Neural cell (in vitro differentiated cells): Measurements from ENCODE around the gene EIF4A3. TPM values are rescaled to one million over a fixed set of nuclear protein-coding genes. Genes with fewer than 3 reads are reported as not detected.

Experiments
- H2AFZ ChIP-seq: fragments of 200-600, 300-800 bp; sonication (generic), shearing (Covaris generic); 2 replicates; pipeline ENCODE4 v1.6.0; 2014; ENCODE audit warnings: low read depth, mild to moderate bottlenecking, antibody characterized with exemption, low read length, moderate library complexity
- H3F3A ChIP-seq: fragments of 200-600 bp; shearing (Covaris generic); 2 replicates; pipeline ENCODE4 v1.6.1; 2016; ENCODE audit warnings: mild to moderate bottlenecking, moderate library complexity, mixed read lengths, antibody characterized with exemption, low read length; ENCODE audit not compliant: insufficient read depth, poor library complexity, severe bottlenecking
- H3K27ac ChIP-seq: fragments of 200-600, 300-800 bp; sonication (generic), shearing (Covaris generic); 2 replicates; pipeline ENCODE4 v1.5.1; 2014; ENCODE audit warnings: mild to moderate bottlenecking, low read length, moderate library complexity
- H3K27me3 ChIP-seq: fragments of 300-800, 200-600 bp; sonication (generic), shearing (Covaris generic); 2 replicates; pipeline ENCODE4 v1.6.0; 2014; ENCODE audit warnings: mild to moderate bottlenecking, low read depth, low read length, moderate library complexity; ENCODE audit not compliant: insufficient read depth
- H3K36me3 ChIP-seq: fragments of 300-800, 200-600 bp; sonication (generic), shearing (Covaris generic); 2 replicates; pipeline ENCODE4 v1.5.1; 2014; ENCODE audit warnings: mild to moderate bottlenecking, antibody characterized with exemption, low read length, moderate library complexity; ENCODE audit not compliant: insufficient read depth
- H3K4me2 ChIP-seq: fragments of 300-800, 200-600 bp; sonication (generic), shearing (Covaris generic); 2 replicates; pipeline ENCODE4 v1.6.0; 2014; ENCODE audit warnings: mild to moderate bottlenecking, low read length
- H3K4me3 ChIP-seq: fragments of 300-800, 200-600 bp; sonication (generic), shearing (Covaris generic); 2 replicates; pipeline ENCODE4 v1.5.1; 2014; ENCODE audit warnings: mild to moderate bottlenecking, low read length, moderate library complexity
- H3K79me2 ChIP-seq: fragments of 200-600 bp; shearing (Covaris generic); replicated peaks from 2 replicates; pipeline ENCODE4 v1.6.0; 2014; ENCODE audit warnings: mild to moderate bottlenecking, low read length, moderate library complexity; ENCODE audit not compliant: insufficient read depth
- H3K9ac ChIP-seq: fragments of 300-800, 200-600 bp; sonication (generic), shearing (Covaris generic); 2 replicates; pipeline ENCODE4 v1.6.1; 2016; ENCODE audit warnings: mild to moderate bottlenecking, low read length, mixed read lengths
- H3K9me2 ChIP-seq: fragments of 200-600 bp; shearing (Covaris generic); 2 replicates; pipeline ENCODE4 v1.6.1; 2016; ENCODE audit warnings: mild to moderate bottlenecking, low read length, mixed read lengths; ENCODE audit not compliant: insufficient read depth
- H3K9me3 ChIP-seq: fragments of 200-600, 300-800 bp; sonication (generic), shearing (Covaris generic); 2 replicates; pipeline ENCODE4 v1.6.1; 2016; ENCODE audit warnings: mild to moderate bottlenecking, mixed run types, low read length, moderate library complexity, mixed read lengths
- H4K20me1 ChIP-seq: fragments of 200-600 bp; shearing (Covaris generic); 2 replicates; pipeline ENCODE4 v1.6.1; 2016; ENCODE audit warnings: mild to moderate bottlenecking, mixed run types; ENCODE audit not compliant: insufficient read depth
- CTCF ChIP-seq: fragments of 450-650 bp; IDR thresholded peaks from 2 replicates; pipeline ENCODE4 v1.5.1; 2014; ENCODE audit warnings: antibody characterized with exemption, mild to moderate bottlenecking, moderate library complexity; ENCODE audit not compliant: poor library complexity, severe bottlenecking
- EP300 ChIP-seq: fragments of 450-650 bp; conservative IDR thresholded peaks from 2 replicates; pipeline ENCODE4 v1.6.1; 2014; ENCODE audit warnings: antibody characterized with exemption, mild to moderate bottlenecking, moderate library complexity; ENCODE audit not compliant: poor library complexity, severe bottlenecking
- EZH2 ChIP-seq: fragments of 200-600, 300-800 bp; shearing (Covaris generic), sonication (generic); IDR thresholded peaks from 2 replicates; pipeline ENCODE4 v1.6.1; 2014; ENCODE audit warnings: antibody characterized with exemption, low read length, borderline replicate concordance, mild to moderate bottlenecking; ENCODE audit not compliant: insufficient read depth, poor library complexity, severe bottlenecking
- MXI1 ChIP-seq: fragments of 450-650 bp; conservative IDR thresholded peaks from 2 replicates; pipeline ENCODE4 v1.6.1; 2014; ENCODE audit warnings: antibody characterized with exemption, mild to moderate bottlenecking; ENCODE audit not compliant: poor library complexity, severe bottlenecking
- POLR2AphosphoS5 ChIP-seq: IDR thresholded peaks from 2 replicates; pipeline ENCODE4 v1.6.1; 2012
- RAD21 ChIP-seq: fragments of 450-650 bp; conservative IDR thresholded peaks from 2 replicates; pipeline ENCODE4 v1.6.1; 2014; ENCODE audit warnings: antibody characterized with exemption, mild to moderate bottlenecking, moderate library complexity
- REST ChIP-seq: IDR thresholded peaks from 2 replicates; pipeline ENCODE4 v1.6.1; 2012; ENCODE audit warnings: borderline replicate concordance
- SMC3 ChIP-seq: fragments of 450-650 bp; conservative IDR thresholded peaks from 2 replicates; pipeline ENCODE4 v1.6.1; 2014; ENCODE audit warnings: antibody characterized with exemption, mild to moderate bottlenecking, moderate library complexity; ENCODE audit not compliant: poor library complexity
- TAF1 ChIP-seq: IDR thresholded peaks from 2 replicates; pipeline ENCODE4 v1.6.1; 2012; ENCODE audit warnings: low read depth
- polyA plus RNA-seq: library from polyadenylated mRNA; depleted of rRNA; stranded (reverse); fragments of >200 nt; gene quantifications from 2 replicates; pipeline ENCODE4 v1.2.3, GENCODE V29; 2014

Gene EIF4A3
- polyA plus RNA-seq, 1 donor from 2014 or later, result 109 TPM

DNA sequence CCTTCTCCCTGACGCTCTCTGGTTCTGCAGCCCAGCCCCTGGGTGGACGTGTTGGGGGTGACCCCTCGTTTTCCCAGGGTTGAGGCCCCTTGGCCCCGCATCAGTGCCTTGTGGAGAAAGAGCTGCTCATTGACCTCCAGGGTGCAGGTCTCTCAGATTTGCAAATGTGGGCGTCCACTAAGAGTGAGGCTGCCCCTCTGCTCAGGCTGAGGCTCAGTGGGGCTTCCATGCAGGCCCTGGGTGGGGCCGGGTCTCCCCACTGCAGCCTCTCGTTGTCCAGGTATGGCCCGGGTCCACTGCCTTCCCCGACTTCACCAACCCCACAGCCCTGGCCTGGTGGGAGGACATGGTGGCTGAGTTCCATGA is 36.5 kb downstream of the EIF4A3 start:
- Histone ChIP-seq H3K27ac (no peak overlapping the region), H2AFZ (no peak overlapping the region), H3K27me3 (no peaks in the 10 kb centered on the region), H4K20me1 (no peaks in the 10 kb centered on the region), H3K79me2 (no peaks in the 10 kb centered on the region), H3K9ac (no peak overlapping the region), H3K9me2 (no peaks in the 10 kb centered on the region), H3F3A (no peaks in the 10 kb centered on the region), H3K9me3 (no peaks in the 10 kb centered on the region), H3K36me3 (no peaks in the 10 kb centered on the region), H3K4me3 (no peak overlapping the region), H3K4me2 (no peak overlapping the region)
- TF ChIP-seq CTCF, result no peak
- no peak for TF ChIP-seq REST
- no peak for TF ChIP-seq EZH2
- TF ChIP-seq EP300, result no peak
- TF ChIP-seq MXI1, result no peak
- no peak for TF ChIP-seq RAD21
- no peak for TF ChIP-seq POLR2AphosphoS5
- no peak for TF ChIP-seq SMC3
- TF ChIP-seq TAF1, result no peak

- H4K20me1 ChIP-seq, result no peaks in the 10 kb centered on the region
- no peak overlapping the region for H3K9ac ChIP-seq
- no peaks in the 10 kb centered on the region for H3F3A ChIP-seq
- no peaks in the 10 kb centered on the region for H3K79me2 ChIP-seq
- no peaks in the 10 kb centered on the region for H3K9me3 ChIP-seq
- no peak overlapping the region for H3K27ac ChIP-seq
- H3K4me3 ChIP-seq, result no peak overlapping the region
- no peak overlapping the region for H3K4me2 ChIP-seq
- no peak for TF ChIP-seq POLR2AphosphoS5
- TF ChIP-seq RAD21, result no peak
- TF ChIP-seq EZH2, result no peak
- no peak for TF ChIP-seq EP300
- TF ChIP-seq SMC3, result no peak
- no peak for TF ChIP-seq CTCF
- TF ChIP-seq TAF1, result no peak
- TF ChIP-seq REST, result no peak
- no peak for TF ChIP-seq MXI1
- H3K27me3 ChIP-seq, result no peaks in the 10 kb centered on the region
- no peaks in the 10 kb centered on the region for H3K36me3 ChIP-seq
- H3K9me2 ChIP-seq, result no peaks in the 10 kb centered on the region
- no peak overlapping the region for H2AFZ ChIP-seq
These were observed 37.0 kb downstream of the EIF4A3 start for GRCh38 chr17:80109713-80110446.
